Right atrium auricular region (tissue), 2 donors: Measurements from ENCODE around the gene PRKX. TPM values are rescaled to one million over a fixed set of nuclear protein-coding genes. Genes with fewer than 3 reads are reported as not detected.
"Not testable (repeated sequence)": the region's sequence is repeated elsewhere in the genome, so short reads cannot be mapped to it uniquely, and the experiment has no call there.

Source experiments
- DNase-seq: peaks from one replicate; pipeline ENCODE4 v3.0.0-alpha.2; 2019; ENCODE audit warnings: low spot score
- H3K27ac ChIP-seq, 2 donors: fragments of 200-600 bp; sonication (generic); 1 replicate in 1 of 2; 2 replicates in 1 of 2; pipeline ENCODE4 v1.5.1; 2016 to 2019
- H3K27me3 ChIP-seq, 2 donors: fragments of 200-600 bp; sonication (generic); one replicate each; pipeline versions ENCODE4 v1.5.1 to v1.6.0; 2017 to 2019
- H3K36me3 ChIP-seq: fragments of 200-600 bp; sonication (generic); one replicate; pipeline ENCODE4 v1.5.1; 2016
- H3K4me1 ChIP-seq, 2 donors: fragments of 200-600 bp; sonication (generic); one replicate each; pipeline versions ENCODE4 v1.5.1 to v1.6.0; 2017 to 2019
- H3K4me3 ChIP-seq, 2 donors: fragments of 200-600 bp; sonication (generic); 1 replicate in 1 of 2; 2 replicates in 1 of 2; pipeline ENCODE4 v1.5.1; 2017 to 2019; ENCODE audit warnings: mild to moderate bottlenecking in 1 of 2, moderate library complexity in 1 of 2
- H3K9me3 ChIP-seq, 2 donors: fragments of 200-600 bp; sonication (generic); one replicate each; pipeline ENCODE4 v1.5.1; 2019
- total RNA-seq, 2 donors: library from RNA; depleted of rRNA; stranded (reverse); fragments of >200 nt; gene quantifications; one replicate each; pipeline ENCODE4 v1.1.0, GENCODE V29; 2016
- TF ChIP-seq, protein P1 (sequence below), 2 donors: fragments of 200-600 bp; sonication (generic); IDR thresholded peaks; one replicate each; pipeline ENCODE4 v1.5.1; 2019; ENCODE audit warnings: antibody characterized with exemption in 2 of 2

Gene PRKX
- total RNA-seq, 2 donors from 2014 or later, result 2.6 to 7.4 TPM

DNA sequence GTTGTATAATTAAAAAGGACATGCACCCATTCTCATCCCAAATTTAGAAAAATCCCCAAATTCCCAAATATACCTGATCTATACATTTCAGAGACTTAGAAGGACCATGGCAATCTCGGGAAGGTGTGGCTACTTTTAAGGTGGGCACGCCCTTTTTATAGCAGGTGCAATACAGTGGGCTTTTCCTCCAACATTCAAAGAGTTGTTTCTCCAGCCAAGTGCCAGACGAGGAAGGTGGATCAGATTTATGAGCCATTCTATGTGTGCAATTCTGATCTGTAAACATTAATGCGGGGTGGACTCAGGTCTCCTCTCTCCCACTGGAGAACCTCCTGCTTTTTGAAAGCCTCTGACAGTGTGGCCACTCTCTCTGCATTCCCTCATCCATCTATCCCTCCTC lies 33.8 kb downstream of the PRKX start:
- no peak overlapping the region for H3K4me3 ChIP-seq
- no peaks in the 10 kb centered on the region for H3K36me3 ChIP-seq
- no peaks in the 10 kb centered on the region for H3K4me1 ChIP-seq
- TF ChIP-seq, protein P1, sequence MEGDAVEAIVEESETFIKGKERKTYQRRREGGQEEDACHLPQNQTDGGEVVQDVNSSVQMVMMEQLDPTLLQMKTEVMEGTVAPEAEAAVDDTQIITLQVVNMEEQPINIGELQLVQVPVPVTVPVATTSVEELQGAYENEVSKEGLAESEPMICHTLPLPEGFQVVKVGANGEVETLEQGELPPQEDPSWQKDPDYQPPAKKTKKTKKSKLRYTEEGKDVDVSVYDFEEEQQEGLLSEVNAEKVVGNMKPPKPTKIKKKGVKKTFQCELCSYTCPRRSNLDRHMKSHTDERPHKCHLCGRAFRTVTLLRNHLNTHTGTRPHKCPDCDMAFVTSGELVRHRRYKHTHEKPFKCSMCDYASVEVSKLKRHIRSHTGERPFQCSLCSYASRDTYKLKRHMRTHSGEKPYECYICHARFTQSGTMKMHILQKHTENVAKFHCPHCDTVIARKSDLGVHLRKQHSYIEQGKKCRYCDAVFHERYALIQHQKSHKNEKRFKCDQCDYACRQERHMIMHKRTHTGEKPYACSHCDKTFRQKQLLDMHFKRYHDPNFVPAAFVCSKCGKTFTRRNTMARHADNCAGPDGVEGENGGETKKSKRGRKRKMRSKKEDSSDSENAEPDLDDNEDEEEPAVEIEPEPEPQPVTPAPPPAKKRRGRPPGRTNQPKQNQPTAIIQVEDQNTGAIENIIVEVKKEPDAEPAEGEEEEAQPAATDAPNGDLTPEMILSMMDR (IDR thresholded peaks at IDR 0.05), result no peak
- no peaks in the 10 kb centered on the region for H3K27me3 ChIP-seq
- no peak overlapping the region for H3K27ac ChIP-seq
- no peaks in the 10 kb centered on the region for H3K9me3 ChIP-seq
- DNase-seq, result no peak

DNA sequence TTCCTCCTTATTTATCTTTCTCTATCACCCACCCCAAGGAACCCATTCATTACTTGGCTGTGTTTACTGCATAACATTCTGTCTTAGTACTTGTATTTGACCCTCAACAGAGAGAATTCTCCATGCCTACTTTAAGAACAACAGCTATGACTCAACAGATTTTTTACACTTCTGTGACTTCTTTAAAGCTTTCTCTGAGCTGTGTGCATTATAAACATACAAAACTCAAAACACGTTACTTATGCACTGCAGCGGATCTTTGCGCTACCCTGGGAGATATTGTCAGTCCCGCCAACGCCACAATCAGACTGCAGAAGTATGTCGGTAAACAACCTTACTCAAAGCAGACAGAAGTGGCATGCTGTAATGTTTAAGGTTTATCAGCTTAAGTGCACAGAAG lies 35.1 kb downstream of the PRKX start:
- H3K36me3 ChIP-seq, result no peaks in the 10 kb centered on the region
- DNase-seq, result no peak
- TF ChIP-seq, protein P1 (IDR thresholded peaks at IDR 0.05), result no peak
- no peaks in the 10 kb centered on the region for H3K9me3 ChIP-seq
- no peak overlapping the region for H3K4me3 ChIP-seq
- no peaks in the 10 kb centered on the region for H3K27me3 ChIP-seq
- no peaks in the 10 kb centered on the region for H3K4me1 ChIP-seq
- no peak overlapping the region for H3K27ac ChIP-seq

DNA sequence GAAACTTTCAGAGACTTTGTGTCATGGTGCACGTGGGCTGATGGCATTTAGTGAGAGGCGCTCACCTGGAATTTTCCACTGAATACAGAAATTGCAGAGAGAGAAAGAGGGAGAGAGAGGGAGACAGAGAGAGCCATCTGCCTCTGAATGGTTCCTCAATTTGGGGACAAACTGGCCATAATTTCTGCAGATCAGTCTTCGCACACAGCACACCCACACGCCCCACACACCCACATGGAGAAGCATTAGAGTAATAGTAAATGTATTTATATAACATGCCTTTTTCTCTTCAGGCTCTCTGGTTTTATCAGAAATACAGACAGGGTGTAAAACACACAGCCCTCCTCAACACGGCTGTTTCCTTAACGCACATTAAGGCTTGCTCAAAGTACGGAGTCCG lies 38.6 kb downstream of the PRKX start:
- H3K27ac ChIP-seq, result no peak overlapping the region
- H3K9me3 ChIP-seq, result no peaks in the 10 kb centered on the region
- H3K4me3 ChIP-seq, result no peak overlapping the region

DNA sequence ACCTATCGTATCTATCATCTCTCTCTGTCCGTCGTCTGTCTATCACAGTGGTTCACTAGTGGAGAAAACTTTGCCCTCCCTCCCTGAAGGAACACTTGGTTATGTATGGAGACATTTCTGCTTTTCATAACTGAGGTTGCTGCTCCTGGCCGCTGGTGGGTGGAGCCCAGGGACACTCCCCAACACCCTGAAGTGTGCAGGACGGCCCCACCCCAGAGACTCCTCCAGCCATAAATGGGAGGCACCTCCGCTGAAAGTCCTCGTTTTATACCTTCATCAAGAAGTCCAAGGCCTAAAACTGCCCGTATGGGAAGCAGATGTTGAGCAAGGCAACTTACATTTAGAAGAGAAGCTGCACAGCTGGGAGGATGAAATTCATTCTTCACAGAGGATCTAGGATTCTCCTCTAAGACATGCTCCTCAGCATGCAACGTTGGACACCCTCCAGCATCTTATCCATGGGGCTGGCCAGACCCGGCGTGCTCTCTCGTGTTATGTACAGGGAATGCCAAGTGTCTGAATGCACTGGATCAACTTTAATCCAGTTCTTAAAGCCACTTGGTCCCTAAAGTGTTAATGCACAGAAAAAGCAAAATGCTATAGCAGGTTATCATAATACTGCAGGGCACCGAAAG lies 43.5 kb downstream of the PRKX start:
- Histone ChIP-seq H3K27me3 (no peaks in the 10 kb centered on the region), H3K9me3 (no peaks in the 10 kb centered on the region), H3K4me3 (no peak overlapping the region), H3K27ac (no peak overlapping the region), H3K36me3 (no peaks in the 10 kb centered on the region), H3K4me1 (no peaks in the 10 kb centered on the region)
- TF ChIP-seq, protein P1 (IDR thresholded peaks at IDR 0.05), result no peak
- DNase-seq, result no peak

More for the DNA sequence above, 38.6 kb downstream of the PRKX start:
- no peaks in the 10 kb centered on the region for H3K27me3 ChIP-seq
- H3K36me3 ChIP-seq, result no peaks in the 10 kb centered on the region
- DNase-seq, result no peak
- TF ChIP-seq, protein P1 (IDR thresholded peaks at IDR 0.05), result no peak
- H3K4me1 ChIP-seq, result no peaks in the 10 kb centered on the region

- TF ChIP-seq, protein P1 (IDR thresholded peaks at IDR 0.05), result no peak
- no peak for DNase-seq
- Histone ChIP-seq H3K4me3 (no peak overlapping the region), H3K36me3 (no peaks in the 10 kb centered on the region), H3K27ac (no peak overlapping the region), H3K27me3 (no peaks in the 10 kb centered on the region), H3K9me3 (no peaks in the 10 kb centered on the region), H3K4me1 (no peaks in the 10 kb centered on the region)
Observed at GRCh38 chrX:3666975-3667374, 46.5 kb downstream of the PRKX start.

DNA sequence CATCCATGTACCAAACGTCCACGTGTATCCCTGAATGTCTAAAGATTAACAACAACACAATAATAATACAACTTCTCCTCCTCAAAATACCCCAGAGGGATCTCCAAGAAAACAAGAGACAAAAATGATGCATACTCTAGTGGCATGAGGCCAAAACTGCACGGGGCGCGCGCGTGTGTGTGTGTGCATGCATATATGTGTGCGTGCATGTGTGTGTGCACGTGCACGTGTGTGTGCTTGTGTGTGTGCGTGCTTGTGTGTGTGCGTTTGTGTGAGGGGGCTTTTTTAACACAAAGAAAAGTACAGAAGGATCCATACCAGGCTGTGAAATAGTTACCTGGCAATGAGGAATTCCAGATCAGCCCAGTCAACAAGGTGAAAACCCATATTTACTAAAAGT lies 48.5 kb downstream of the PRKX start:
- Histone ChIP-seq H3K36me3 (no peaks in the 10 kb centered on the region), H3K4me3 (no peak overlapping the region), H3K4me1 (no peaks in the 10 kb centered on the region), H3K9me3 (no peaks in the 10 kb centered on the region), H3K27me3 (no peaks in the 10 kb centered on the region), H3K27ac (no peak overlapping the region)
- TF ChIP-seq, protein P1 (IDR thresholded peaks at IDR 0.05), result no peak
- no peak for DNase-seq

- not testable (repeated sequence) for H3K27ac ChIP-seq, DNase-seq
Observed at GRCh38 chrX:3663576-3664250, 49.7 kb downstream of the PRKX start.

More at GRCh38 chrX:3663576-3664250, 49.7 kb downstream of the PRKX start:
- not testable (repeated sequence) for H3K36me3 ChIP-seq, H3K4me1 ChIP-seq, H3K27me3 ChIP-seq, H3K4me3 ChIP-seq, H3K9me3 ChIP-seq
